Measurements from ENCODE around the gene TSEN15.
"Not testable (repeated sequence)": the region's sequence is repeated elsewhere in the genome, so short reads cannot be mapped to it uniquely, and the experiment has no call there.

The TSEN15 gene

DNA sequence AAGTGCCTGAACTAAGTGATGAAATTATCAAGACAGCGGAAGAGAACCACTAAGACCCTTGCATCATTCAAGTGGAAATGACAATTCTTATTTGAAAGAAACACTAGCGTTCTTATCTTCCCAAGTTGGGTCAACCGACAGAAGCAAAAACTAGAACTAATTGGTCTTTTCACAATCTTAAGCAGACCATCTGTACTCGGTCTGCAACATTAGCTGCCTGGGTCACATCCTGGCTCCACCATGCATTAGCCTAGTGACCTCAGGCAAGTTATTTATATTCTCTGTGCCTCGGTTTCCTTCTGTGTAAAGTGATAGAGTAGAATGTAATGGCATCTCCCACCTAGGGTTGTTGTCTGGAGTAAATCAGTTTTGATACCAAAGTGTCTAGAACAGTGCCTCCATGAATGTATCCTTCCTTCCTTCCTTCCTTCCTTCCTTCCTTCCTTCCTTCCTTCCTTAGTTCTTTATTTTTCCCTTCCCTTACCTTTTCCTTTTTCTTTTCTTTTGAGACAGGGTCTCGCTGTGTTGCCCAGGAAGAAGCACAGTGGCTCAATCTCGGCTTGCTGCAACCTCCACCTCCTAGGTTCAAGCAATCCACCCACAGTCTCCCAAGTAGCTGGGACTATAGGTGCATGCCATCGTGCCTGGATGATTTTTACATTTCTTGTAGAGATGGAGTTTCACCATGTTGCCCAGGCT is 20.0 kb upstream of the TSEN15 start:
- no peak for DNase-seq

DNA sequence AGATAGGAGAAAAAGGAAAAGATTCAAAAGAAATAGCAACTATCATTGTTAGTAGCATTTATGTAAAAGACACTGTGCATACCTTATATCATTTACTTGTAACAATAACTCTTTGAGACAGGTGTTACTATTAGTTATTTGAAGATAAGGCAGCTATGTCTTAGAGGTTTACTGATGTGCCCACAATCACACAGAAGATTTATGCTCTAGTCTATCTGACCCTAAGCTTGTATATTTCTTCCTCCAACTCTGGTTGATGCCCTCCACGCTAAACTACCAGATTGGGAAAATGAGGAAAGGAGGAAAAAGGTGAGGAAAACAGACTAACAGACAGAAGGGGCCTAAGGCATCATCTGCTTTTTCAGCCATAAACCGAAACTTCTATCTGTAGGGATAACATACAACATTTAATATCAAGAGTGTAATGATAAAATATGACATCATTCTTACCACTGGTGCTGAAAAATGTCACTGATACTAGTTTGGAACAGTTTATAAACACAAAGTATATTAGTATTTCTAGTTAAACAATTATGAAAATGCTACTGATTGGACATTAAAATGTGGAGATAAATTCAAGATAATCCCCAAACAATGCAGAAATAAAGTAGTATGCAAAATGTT is 19.1 kb upstream of the TSEN15 start:
- no peak for DNase-seq

- no peak for DNase-seq
Measured at GRCh38 chr1:184032930-184033418, 18.6 kb upstream of the TSEN15 start.

DNA sequence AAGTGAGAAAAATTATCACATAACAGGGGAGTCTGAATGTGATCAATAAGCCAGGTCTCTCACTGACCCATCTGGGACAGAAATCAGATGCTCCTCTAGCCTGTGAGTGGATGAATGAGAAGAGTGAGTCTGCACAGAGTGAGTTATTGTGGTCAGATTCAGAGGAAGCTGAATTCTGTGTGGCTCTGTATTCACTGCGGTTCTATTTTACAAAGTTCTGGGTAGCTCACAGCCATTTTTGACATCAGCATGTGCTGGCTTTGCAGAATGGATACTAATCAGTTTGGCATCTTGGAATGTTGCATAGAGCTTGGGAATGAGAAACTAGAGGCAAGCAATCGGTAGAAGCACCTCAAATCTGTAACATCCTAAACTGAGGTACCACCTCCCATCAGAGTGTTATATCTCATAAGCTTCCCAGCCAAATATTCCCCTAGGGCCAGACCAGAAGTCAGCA is 17.8 kb upstream of the TSEN15 start:
- DNase-seq, result no peak

DNA sequence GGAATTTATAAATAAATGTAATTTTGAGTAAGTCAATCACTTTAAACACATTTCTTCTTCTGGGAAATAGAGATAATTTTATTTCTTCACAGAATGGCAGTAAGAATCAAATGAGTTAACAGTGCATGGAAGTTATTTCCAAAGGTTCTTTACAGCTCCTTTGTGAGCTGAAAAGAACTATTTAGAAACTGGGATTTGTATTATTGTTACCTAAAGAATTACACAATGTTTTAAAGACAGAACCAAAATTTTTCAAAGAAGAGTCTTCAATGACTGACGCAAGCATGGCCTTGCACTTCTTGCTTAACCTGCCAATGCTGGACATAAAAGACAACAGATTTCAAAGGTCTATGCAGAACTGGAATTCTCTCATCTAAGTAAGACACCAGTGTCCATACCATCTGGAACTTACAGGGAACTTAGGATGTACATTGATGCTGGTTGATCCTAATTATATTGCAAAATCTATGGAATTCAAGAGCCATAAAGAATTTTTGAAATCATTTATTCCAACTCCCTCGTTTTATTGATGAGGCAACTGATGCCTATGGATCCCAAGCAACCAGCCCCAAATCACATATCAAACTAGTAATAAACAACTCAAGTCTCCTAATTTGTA is 16.7 kb upstream of the TSEN15 start:
- DNase-seq, result no peak

DNA sequence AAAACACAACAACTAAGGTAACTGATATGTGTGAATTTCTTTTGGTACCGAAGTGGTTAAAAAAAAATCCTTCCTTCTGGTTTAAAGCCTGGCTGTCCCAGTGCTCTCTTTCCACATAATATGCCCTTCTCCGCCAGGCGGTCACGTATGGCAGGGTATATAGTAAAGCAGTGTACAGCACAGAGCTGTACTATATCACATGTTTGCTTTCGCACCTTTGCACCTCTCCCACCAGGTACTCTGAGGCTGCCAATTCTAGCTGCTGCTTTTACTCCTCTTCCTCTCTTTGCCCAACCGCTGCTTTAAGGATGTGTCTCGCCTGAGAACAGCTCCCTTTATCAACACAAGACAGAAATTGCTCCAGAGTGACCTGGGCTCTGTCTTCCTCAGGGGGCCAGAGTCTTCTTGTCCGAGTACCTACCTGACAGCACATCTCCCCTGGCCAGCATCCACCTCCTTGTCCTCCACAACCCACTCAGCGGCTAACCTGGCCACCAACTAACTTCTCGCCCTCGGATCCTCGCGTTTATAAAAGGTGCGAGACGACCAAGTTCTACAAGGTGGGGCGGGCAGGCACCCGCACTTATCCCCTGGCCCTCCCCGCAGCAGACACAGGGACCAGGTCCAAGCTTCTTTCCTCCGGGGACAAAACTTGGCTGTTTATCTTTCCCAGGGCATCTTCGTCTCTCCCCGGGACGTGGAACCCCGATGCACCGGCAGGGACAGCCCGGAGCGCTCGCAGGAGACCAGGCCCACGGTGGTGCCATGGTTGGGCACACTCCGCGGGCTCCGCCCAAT is 15.6 kb upstream of the TSEN15 start:
- DNase-seq, result no peak

- DNase-seq, result no peak
Measured at GRCh38 chr1:184036517-184036949, 15.0 kb upstream of the TSEN15 start.

DNA sequence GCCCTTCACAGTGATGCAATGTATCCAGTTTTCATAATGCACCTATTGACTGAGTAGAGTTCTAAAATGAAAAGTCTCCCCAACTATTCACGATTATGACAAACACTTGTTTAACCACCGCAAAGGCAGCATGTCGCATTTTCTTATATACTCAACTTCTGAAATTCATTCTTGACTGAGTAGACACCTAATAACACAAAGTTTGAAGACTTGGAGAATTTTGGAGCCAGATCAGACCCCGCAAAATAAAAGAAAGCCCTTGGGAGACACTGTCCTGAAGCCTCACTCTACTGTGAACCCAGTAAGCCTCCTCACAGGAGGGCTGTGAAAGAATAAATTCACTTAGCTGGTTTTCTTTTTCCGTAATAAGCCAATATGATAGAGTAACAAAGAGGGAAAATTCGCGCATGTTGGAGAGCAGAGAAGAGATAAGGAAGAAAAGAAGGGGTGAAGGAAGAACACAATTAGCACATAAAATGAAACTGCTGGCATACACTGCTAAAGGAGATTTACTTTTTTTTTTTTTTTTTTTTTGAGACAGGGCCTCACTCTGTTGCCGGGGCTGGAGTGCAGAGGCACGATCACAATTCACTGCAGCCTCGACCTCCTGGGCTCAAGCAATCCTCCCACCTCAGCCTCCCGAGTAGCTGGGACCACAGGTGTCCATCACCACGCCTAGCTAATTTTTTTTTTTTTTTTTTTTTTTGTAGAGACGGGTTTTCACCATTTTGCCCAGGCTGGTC is 13.5 kb upstream of the TSEN15 start:
- DNase-seq, result no peak

DNA sequence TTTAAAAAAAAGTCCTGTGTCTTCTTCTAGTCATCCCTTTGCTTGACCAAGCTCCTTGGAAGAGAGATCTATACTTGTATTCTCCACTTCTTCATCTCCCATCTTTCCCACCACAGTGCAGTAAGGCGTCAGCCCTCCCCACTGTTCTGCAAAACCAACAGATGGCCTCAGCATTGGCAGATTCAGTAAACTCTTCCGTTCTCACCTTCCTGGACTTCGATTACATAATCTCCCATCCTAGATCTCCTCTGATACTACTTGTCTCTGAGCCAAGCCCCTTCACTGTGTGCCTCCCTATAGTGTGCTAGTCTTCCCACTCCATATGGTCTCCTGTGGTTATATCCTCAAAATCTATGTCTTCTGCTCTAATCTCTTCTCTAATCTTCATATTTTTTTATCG is 12.4 kb upstream of the TSEN15 start:
- DNase-seq, result no peak

DNA sequence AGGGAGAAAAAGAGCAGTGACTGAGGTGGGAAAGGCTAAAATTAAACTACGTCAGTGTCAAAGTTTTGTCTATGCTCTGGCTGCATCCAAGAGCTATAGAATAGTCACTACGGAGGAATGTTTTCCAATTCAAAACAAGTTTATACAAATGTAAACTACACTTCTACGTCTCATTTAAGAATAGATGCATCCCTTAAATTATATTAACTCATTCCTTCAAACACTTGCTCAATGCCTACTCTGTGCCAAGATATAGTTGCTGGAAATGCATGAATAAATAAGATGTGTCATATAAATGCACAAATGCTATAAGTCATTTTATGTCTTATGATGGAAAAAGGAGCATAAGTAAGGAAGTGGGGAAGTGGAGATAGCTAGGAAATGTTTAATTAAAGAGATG is 9.8 kb upstream of the TSEN15 start:
- DNase-seq, result no peak

- not testable (repeated sequence) for DNase-seq
Measured at GRCh38 chr1:184043315-184043714, 8.2 kb upstream of the TSEN15 start.

GRCh38 chr1:184044603-184045376 is 6.7 kb upstream of the TSEN15 start:
- DNase-seq, result no peak

GRCh38 chr1:184047541-184047940 is 4.0 kb upstream of the TSEN15 start:
- DNase-seq, result not testable (repeated sequence)

DNA sequence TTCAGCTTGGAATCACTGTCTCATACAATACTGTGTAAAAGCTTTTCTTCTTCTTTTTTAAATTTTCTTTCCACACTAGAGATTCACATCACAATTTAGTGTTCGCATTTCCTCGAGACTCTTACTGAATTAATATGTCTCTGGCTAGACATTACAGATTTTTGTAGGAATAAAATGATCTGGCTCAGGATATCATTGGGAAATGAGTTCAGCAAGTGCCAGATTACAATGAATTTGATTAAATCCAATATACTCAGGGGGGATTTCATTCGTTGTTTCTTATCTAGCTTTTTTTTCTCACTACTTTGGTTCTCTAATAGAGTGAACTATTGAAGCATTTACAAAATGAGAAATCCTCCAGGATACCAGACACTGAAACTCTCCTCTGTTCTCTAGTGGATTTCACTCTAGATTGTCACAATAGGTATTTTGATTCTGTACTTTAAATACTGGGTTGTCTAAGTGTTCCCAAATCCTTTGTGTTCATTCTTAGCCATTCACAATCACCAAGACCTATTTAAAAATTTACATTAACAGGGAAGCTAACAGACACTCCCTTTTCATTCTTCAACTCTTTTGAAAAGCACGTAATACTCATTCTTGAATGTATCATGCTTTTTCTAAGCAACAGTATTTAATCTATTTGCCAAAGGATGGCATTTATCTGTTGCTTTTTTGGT is 2.8 kb upstream of the TSEN15 start:
- DNase-seq, result no peak

GRCh38 chr1:184049291-184049690 is 2.2 kb upstream of the TSEN15 start:
- DNase-seq, result no peak

DNA sequence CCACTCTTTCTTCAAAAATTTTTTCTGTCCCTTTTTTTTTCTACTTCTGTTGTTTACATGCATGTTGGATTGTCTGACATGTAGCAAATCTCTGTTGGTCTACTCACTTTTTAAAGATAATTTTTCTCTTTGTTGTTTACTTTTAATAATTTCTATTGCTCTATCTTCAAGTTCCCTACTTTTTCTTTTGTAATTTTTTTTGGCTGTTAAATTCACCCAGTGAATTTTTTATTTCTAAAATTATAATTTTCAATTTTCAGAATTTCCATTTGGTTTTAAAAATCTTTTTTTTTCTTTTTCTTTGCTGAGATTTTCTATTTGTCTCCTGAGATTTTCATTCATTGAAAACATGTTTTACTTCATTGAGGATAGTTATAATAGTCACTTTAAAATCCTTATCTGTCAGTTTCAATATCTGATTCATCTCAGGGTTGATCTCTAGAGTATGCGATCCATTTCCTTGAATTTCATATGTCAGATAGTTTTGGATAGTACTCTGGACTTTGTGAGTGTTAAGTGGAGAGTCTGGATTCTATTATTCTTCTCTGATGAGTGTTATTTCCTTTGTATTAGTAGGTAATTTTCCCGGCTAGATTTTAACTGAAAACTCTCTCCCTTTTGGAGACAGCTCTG is 1.6 kb upstream of the TSEN15 start:
- no peak for DNase-seq

DNA sequence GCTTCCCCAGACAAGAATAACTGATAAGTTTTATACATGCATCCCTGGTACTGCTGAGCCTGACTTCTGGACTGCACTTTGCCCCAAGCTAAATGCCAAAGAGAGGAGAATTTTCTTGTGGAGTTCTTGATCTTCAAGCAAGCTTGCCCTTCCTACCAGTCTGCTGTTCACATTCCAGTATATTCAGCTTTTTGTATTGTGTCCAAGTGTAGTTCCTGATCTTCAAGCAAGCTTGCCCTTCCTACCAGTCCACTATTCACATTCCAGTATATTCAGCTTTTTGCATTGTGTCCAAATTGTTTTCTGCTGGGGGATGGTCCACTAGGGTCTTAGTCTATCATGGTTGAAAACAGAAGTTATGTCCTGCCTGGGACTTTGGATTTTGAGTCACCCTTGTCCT is 894 bp upstream of the TSEN15 start:
- DNase-seq, result no peak

DNA sequence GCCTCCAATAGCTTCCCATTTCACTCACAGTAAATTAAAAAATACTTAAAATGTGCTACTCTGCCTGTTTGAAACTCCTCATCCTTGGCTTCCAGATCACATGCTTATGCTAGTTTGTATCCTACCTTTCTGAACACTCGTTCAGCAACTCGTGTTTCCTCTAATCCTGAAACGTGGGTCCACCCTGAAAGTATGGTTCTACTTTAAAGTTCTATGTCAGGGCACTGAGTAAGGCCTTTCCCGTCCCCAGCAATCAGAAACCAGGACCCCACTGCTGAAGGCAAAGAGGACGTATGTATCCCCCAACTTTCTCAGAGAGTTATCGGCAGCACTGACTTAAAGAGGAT is 419 bp upstream of the TSEN15 start:
- DNase-seq, result no peak

DNA sequence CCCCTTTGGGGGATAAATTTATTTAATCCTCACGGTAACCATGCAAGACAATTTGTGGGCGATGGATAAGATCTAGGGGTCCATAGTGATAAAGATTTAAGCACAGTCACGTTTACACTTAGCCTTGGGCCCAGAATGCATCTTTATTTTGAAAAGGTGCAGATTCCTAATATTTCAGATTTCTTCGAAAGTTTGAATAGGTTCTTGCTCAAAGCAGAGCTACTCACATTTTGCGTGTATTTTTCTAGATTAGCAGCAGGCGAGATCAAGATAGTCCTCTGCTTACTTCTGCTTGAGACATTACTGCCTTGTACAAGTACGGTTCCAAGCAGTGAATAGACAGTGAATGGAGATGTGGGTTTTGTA is 647 bp downstream of the TSEN15 start:
- no peak for DNase-seq

GRCh38 chr1:184052750-184053149 is 1.2 kb downstream of the TSEN15 start:
- no peak for DNase-seq

GRCh38 chr1:184053881-184054280 is 2.4 kb downstream of the TSEN15 start:
- DNase-seq, result no peak

All from GOT3 (cell line).